Measurements from ENCODE around the gene TCHP.
A peak's percentile ranks its signal among the peaks of the same experiment; 100 is the strongest.
"Not testable (repeated sequence)": the region's sequence is repeated elsewhere in the genome, so short reads cannot be mapped to it uniquely, and the experiment has no call there.

Gene TCHP

DNA sequence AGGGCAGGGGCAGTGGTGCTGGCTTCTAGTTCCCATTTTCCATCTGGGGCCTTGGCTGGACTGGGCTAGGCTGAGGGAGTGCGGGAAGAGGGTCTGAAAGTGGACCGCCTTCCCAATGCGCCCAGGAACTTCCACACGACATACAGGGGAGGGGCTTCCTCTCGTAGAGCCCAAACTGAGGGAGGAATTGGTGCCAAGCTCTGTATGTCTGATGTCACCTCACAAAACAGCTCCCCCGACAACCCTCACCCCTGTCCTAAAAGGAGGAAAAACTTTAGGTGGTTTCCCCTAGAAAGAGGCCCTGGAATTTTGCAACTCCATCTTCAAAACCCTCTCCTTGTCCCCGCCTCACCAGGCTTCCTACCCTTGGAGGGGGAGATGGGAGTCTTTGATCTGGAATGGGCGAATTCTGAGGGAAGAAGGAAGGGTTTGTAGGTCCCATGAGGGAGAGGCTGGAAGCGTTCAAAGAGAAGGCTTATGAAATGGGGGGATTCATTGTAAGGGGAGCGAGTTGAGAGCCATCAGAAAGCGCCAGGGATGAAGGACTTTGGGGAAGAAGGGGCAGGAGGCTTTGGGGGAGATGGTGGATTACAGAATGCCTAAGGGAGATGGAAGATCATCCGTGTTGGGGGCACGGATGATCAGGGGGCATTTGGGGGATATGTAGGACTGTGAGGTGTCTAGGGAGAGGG, 20.6 kb upstream of the TCHP start:
- DNase-seq (ENCODE audit: low read depth) = no peak

DNA sequence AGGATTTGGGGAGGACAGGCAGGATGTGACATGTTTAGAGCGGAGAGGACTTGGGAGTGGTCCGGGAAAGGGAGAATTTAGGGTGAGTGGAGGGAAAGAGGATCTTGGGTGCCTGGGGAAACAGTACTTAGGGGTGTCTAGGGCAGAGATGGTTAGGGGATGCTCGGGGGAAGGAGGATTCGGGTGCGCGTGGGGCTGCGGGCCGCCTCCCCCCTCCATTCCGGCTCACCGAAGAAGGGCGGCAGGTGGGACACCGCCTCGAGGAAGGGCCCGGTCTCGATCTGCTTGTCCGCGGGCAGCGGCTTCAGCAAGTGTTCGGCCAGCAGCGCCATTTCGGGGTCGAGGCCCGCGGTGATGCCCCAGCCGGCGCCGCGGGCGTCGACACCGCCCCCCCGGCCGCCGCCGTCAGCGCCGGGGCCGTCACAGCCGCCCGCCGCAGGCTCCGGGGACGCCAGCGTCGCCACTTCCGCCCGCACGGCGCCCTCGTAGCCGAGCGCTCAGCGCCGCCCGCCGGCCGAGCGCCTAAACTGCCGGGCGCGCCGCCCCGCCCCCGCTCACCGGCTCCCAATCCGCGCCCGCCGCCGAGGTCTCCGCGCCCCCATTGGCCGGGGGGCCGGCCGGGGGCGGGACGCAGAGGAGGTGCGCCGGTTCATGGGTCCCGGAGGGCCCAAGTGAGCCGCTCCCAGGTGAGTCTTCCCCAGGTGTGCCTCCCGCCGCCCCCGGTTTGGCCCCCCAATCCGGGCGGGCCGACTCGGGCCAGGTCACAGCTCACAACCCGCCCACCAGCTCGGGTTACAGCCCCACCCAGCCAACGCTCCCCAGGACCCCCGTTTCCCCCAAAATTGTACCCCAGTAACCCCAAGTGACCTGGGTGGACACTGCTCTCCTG, 19.8 kb upstream of the TCHP start, which contains the start of gene GLTP:
Gene GLTP (minus strand): TSS at position 499 of the 889 bp plus-strand sequence. CDS start 167 bp downstream, at position 332.
- peak; percentile 81 for DNase-seq (ENCODE audit: low read depth)

DNA sequence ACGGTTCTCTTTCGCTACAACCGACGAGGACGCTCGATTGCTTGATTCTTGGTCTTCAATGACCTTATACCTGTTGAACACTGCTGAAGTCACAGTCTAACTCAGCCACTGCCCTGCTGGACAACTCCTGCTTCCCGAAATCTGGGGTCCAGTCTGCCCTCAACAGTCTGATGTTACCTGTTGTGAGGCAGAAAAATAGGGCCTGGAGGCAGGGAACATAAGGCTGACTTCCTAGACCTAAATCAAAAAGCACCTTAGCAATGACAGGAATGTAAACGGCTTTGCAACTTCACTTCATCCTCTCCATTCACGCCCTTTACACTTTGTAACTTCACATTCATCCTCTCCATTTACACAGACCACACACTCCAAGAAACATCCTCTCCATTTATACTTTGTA, 19.1 kb upstream of the TCHP start:
- no peak for DNase-seq (ENCODE audit: low read depth)

DNA sequence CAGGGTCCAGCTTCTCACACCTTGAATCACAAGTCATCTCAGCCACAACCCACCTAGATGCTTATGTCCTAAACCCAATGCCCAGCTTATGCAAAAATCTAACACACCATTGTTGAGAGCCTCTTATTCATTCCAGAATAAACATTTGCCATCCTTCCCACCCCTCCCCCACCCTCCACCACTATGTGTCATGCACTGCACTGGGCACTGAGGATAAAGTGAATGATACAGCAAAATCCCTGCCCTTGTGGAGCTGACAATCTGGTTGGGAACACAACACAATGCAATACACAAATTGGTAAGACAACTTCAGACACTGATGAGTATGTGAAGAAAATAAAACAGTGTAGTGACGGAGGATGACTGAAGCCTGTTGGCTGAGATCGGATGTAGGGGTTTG, 18.3 kb upstream of the TCHP start:
- DNase-seq (ENCODE audit: low read depth) = no peak

DNA sequence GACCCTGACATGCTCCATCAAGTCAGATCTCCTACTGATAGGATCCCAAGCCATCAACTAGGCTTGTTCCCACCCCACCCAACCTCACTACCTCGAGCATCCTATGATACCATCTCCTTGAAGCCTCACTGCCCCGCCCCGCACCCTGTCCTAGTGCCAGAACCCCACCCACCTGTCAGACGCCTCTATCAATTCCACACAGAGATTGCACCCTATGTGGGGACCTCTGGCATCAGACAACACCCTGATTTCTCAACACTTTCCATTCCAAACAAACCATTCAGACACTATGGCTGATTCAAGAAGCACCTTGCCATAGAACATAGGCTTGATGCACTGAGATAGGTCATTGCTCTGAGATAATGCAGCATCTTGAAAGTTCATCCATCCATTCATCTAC, 16.6 kb upstream of the TCHP start:
- no peak for DNase-seq (ENCODE audit: low read depth)

DNA sequence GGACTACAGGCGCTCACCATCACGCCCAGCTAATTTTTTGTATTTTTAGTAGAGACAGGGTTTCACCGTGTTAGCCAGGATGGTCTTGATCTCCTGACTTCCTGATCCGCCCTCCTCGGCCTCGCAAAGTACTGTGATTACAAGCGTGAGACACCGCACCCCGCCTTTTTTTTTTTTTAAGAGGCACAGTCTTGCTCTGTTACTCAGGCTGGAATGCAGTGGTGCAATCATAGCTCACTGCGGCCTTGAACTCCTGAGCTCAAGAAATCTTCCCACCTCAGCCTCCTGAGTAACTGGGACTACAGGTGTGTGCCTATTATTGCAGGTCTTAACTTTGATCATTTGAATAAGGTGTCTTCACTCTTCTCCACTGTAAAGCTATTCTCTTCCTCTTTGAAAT, 14.5 kb upstream of the TCHP start:
- DNase-seq (ENCODE audit: low read depth) = no peak

DNA sequence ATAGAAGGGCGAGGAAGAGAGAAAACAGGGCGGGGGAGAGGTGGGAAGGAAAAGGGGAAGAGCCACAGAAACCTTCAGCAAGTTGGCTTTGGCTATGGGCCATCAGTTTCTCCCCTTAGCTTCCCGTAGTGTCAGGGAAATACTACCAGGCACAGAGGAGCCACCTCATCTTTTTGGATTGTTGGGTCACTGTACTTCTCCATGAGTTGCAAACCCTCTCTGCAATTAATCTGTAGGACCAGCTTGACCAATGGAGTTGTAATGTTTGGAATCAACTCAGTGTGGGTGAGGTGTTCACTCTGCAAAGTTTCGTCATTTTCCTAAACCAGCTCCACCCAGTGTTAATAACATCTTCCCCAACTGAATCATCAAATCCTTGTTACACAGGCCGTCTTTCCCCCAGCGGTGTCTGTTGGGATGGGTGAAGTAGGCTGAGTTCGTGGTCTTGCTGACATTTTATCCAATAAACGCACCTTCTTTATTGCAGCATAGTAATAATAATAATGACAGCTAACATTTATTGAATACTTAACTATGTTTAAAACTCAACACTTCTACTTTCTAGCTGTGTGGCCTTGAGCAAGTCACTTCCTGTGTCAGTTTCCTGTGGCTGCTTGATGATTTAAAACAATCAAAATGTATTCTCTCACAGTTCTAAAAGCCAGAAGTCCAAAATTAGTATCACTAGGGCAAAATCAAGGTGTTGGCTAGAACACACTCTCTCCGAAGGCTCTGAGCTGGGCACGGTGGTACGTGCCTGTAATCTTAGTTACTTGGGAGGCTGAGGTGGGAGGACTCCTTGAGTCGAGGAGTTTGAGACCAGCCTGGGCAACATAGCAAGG, 11.7 kb upstream of the TCHP start:
- no peak for DNase-seq (ENCODE audit: low read depth)

DNA sequence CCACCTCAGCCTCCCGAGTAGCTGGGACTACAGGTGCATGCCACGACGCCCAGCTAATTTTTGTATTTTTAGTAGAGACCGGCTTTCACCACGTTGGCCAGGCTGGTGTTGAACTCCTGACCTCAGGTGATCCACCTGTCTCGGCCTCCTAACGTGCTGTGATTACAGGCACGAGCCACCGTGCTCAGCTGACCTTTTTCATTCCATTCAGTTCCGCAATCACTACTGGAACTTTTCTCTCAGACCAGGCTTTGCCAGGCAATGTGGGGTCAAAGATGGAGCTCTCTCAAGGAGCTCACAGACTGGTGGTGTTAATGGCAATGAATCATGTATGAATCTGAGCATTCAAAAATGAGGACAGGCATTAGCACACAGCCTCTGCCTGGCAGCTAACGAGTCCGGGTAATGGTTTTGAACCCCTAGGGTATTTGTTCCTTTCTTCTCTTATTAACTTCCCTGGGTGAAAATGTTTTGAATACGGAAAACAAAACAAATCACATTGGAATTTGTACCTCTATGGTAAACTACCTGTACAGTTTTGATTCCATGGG, 9.4 kb upstream of the TCHP start:
- no peak for DNase-seq (ENCODE audit: low read depth)

DNA sequence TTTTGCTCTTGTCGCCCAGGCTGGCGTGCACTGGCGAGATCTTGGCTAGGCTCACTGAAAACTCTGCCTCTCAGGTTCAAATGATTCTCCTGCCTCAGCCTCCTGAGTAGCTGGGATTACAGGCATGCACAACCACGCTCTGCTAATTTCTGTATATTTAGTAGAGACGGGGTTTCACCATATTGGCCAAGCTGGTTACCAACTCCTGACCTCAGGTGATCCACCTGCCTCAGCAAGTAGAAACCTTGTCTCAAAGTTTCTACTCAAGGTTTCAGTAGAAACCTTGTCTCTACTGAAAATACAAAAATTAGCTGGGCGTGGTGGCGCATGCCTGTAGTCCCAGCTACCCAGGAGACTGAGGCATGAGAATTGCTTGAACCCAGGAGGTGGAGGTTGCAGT, 8.3 kb upstream of the TCHP start:
- DNase-seq (ENCODE audit: low read depth) = not testable (repeated sequence)

DNA sequence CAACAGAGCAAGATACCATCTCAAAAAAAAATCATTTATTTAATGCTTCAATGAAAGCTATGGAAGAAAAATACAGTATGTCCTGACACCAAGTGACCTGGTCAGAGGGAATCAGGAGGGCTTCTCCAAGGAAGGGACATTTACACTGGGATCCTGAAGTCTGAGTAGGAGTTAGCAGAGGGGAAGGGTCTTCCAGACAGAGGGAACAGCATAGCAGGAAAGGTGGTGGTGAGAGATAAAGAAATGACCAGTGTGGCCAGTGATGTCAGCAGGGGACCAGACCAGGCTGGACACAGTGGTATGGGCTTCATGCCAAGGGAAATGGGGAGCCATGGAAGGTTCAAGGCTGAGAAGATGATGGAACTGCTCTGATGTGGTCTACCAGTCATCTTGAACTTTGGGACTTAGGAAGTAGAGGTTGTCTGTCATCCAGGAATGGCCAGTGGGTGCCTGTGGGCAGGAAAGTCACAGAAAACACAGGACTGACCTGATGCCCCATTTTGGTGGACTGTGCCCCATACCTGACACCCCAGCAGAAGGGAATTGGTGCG, 7.8 kb upstream of the TCHP start:
- no peak for DNase-seq (ENCODE audit: low read depth)

DNA sequence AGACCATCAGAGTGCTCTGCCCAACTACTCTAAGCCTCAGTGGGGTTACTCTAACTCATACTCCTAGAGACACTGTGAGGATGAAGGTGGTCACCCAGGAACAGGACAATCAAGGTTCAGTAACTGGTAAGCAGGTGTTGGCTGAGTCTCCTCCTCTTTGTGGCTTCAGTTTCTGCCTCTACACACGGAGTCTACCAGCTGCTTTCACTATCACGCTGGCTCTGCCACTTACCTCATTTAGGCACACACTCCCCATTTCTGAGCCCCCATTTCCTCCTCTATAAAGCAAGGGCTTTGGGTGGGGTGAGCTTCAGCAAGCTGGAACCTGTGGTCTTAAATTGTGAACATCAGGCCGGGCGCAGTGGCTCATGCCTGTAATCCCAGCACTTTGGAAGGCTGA, 7.3 kb upstream of the TCHP start:
- DNase-seq (ENCODE audit: low read depth) = no peak

DNA sequence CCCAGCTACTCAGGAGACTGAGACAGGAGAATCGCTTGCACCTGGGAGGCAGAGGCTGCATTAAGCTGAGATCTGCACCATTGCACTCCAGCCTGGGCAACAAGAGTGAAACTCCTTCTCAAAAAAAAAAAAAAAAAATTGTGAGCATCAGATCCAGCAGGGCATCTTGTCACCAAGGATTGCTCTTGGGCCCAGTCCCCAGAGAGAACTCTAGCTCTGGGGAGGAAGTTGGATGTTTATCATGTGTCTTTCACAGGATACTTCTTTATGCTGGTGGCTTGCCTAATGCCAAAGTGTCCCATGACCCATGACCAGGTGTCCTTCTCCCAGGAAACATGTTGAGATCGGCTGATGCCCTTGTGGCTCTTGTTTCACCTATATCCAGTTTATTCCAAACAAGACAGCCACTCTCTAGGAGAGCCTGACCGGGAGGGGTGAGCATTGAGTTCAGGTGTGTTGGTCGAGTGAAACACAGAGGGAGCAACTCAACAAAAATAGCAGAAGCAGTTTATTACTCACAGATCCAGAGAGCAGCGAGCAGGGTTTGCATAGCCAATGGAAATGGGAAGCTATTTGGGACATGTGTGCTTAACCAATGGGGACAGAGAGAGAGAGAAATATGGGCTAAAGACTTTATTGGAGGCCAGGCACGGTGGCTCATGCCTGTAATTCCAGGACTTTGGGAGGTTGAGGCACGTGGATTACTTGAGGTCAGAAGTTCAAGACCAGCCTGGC, 6.6 kb upstream of the TCHP start:
- DNase-seq (ENCODE audit: low read depth) = no peak

DNA sequence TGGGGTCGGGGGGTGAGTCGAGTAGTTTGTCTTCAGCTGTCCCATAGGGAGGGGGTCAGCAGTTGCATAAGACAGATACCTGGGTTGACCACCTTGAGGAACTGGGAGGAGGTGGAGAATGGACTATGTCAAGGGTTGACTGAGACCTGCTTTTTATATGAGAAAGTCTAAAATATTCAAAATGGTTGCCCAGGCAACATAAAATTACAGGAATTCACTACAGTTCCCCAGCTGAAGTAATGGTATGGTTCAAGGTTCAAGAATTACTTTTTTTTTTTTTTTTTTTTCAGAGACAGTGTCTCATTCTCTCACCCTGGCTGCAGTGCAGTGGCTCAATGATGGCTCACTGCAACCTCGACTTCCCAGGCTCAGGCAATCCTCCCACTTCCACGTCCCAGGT, 5.1 kb upstream of the TCHP start:
- DNase-seq (ENCODE audit: low read depth) = no peak

DNA sequence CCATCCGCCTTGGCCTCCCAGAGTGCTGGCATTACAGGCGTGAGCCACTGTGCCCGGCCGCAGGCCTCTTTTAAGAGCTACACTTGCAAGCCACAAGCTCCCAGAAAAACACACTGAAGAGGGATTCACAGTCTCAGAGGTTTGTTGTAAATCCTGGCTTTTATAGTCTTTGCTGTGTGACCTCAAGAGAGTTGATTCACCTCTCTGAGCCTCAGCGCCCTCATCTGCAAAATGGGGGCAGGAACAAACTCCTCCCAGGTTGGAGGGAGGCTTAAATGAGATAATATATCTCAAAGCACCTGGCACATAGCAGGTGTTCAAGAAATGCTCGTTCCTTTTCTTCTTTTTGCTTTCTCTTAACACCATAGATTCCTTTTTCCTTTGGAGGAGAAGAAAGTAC, 3.9 kb upstream of the TCHP start:
- no peak for DNase-seq (ENCODE audit: low read depth)

DNA sequence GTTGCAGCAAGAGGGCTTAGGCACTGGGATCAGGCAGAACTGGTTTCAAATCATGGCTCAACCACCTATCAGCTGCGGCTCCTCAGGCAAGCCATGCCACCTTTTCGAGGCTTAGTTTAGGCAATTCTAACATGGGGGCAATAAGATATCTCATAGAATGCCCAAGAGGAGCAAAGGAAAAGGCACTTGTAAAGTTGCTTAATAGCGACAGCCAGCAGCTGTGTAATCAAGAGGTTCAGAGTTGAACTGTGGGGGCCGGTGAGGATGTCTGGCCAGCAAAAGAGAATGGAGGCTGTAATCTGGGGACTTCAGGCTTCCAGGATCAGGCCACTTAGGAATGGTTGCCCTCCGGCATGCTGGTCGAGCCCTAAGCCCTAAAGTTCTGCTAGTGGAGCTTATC, 3.0 kb upstream of the TCHP start:
- no peak for DNase-seq (ENCODE audit: low read depth)

DNA sequence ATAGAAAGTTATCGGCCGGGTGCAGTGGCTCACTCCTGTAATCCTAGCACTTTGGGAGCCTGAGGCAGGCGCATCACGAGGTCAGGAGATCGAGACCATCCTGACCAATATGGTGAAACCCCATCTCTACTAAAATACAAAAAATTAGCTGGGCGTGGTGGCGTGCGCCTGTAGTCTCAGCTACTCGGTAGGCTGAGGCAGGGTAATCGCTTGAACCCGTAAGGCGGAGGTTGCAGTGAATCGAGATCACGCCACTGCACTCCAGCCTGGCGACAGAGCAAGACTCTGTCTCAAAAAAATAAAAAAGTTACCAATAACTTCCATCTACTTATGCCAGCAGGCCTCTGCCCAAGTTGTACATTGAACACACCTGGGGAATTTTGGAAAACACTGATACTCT, 729 bp upstream of the TCHP start:
- not testable (repeated sequence) for DNase-seq (ENCODE audit: low read depth)

DNA sequence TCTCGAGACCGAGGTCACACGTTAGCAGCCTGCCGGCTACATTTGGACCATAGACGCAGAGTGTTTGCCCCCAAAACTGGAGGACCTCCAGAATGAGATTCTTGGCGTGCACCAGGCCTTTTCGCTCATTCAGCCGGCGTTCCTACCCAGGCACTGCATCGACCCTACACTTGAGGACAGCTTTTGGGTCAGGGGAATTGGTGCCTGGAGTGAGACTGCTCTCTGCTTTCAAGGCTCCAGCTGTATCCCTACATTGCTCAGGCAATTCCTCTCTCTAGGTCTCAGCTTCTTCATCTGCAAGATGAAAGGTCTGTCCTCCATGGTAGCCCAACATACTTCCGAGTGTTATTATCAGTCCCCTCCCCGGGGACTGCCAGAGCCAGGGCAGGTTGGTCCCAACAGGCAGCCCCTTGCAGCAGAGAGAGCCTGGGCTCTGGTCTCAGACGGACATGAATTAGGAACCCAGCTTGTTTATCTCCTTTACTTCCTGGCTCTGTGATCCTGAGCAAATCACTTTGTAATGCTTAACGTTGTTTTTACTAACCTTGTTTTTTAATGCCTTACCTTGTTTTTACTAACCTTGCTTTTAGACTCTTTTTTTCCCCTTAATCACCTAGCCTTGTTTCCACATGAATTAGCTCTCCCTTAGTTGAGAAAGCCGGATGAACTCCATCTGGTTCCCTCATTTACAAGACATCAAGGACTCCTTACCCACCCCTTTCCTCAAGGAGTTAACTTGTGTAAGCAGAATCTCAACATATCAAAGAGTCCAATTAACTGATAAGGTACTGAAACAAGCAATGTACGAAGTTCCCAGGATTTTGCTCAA, 892 bp downstream of the TCHP start:
- no peak for DNase-seq (ENCODE audit: low read depth)

DNA sequence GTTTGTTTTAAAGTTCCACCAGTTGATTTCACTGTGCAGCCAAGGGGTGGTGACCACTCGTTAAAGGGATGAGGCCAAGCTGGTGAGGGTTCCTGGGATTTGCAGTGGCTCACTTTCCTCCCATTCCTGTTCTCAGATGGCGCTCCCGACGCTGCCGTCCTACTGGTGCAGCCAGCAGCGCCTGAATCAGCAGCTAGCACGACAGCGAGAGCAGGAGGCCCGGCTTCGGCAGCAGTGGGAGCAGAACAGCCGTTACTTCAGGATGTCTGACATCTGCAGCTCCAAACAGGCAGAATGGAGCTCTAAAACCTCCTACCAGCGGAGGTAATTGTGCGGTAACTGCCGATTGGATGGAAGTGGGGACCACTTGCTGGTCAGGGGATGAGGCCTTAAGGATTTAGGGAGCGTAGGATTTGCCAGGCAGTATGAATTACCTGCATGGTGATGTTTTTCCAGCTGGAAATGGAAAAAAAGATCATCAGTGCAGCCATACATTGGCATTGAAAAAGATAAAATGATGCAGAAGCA, 2.9 kb downstream of the TCHP start:
- DNase-seq (ENCODE audit: low read depth) = no peak

DNA sequence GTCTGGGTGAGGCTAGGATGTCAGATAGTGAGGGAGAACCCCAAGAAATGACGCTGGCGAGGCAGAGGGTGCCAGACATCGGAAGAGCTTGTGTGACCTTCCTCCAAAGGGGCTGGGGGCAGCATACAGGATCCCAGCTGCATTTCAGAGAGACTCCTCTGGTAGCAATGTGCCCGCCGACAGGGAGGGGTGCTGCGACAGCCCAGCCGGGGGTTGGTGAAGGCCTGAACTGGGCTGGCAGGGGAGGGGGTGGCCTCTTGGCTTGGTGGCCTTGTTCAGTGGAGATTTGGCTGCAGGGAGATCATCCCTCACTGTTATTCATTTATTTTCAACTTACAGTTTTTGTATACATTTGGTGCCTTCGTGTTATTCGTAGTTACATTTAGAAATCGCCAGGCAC, 5.2 kb downstream of the TCHP start:
- DNase-seq (ENCODE audit: low read depth) = no peak

All from activated gamma-delta T cell treated with anti-CD3 and anti-CD28 coated beads, Interleukin-2, amount 50 U/mL, for 16 hours (primary cell).